Measurements from ENCODE around the gene SCFD2. TPM values are rescaled to one million over a fixed set of nuclear protein-coding genes. Genes with fewer than 3 reads are reported as not detected.

SCFD2 gene
- total RNA-seq, 1 donor from 2014 or later, result 10.7 TPM

DNA sequence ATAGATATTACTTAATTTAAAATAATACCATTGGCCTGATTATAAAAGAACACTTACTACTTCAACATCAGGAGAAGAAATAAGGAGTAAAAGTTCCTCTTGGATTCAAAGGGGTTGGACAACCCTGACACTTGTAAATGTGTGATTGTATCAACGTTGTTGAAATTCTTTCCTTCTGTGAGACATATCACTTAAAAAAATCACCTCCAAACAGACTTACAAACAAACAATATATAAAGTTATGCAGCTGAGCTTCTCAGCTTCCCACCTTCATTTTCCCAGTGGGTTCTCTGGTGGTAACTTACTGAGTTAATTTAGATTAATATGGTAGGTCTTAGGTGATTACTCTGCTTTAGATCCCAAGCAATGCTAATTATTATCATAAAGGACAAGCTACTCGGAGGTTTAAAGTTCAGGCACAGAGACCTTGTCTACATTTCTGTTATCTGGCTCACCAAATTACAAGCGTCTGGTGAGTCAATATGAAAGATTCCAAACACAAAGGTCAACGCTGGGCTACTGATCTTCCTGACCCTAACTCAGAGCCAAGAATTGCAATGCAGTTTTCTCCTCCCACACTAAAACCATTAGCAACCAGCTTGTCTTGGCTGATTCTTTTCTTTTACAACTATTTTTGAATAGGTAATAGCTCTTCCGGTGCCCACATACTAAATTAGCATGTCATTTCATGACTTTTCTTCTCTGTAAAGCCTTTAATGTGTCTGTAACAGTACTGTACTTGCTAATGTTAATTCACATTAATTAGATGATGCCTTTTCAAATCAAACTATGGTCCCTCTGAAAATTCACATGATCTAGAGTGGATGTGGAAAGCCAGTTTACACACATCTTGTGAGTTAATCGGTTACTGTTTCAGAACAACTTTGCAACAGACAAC is 346.1 kb downstream of the SCFD2 start:
- peaks cover 2% of the 10 kb centered on the region for H3K36me3 Mint-ChIP-seq (ENCODE audit: low read depth)
- peak overlapping the region; percentile 1 for H3K27ac Mint-ChIP-seq (ENCODE audit: unreplicated experiment)
- no peak for TF ChIP-seq CTCF (IDR thresholded peaks at IDR 0.05)
- no peak overlapping the region for H3K4me3 Mint-ChIP-seq (ENCODE audit: unreplicated experiment)
- no peaks in the 10 kb centered on the region for H3K9me3 Mint-ChIP-seq (ENCODE audit: low read depth)
- H3K27me3 Mint-ChIP-seq (ENCODE audit: low read depth), result no peaks in the 10 kb centered on the region
- DNase-seq (ENCODE audit: low spot score), result no peak
- peaks cover 52% of the 10 kb centered on the region for H3K4me1 Mint-ChIP-seq (ENCODE audit: low read depth)

GRCh38 chr4:53018471-53018870 is 347.4 kb downstream of the SCFD2 start:
- Mint-ChIP-seq H3K9me3 (ENCODE audit: low read depth) (no peaks in the 10 kb centered on the region), H3K27ac (ENCODE audit: unreplicated experiment) (no peak overlapping the region), H3K27me3 (ENCODE audit: low read depth) (no peaks in the 10 kb centered on the region), H3K4me1 (ENCODE audit: low read depth) (peaks cover 62% of the 10 kb centered on the region), H3K4me3 (ENCODE audit: unreplicated experiment) (no peak overlapping the region), H3K36me3 (ENCODE audit: low read depth) (peaks cover 2% of the 10 kb centered on the region)
- no peak for TF ChIP-seq CTCF (IDR thresholded peaks at IDR 0.05)
- no peak for DNase-seq (ENCODE audit: low spot score)

DNA sequence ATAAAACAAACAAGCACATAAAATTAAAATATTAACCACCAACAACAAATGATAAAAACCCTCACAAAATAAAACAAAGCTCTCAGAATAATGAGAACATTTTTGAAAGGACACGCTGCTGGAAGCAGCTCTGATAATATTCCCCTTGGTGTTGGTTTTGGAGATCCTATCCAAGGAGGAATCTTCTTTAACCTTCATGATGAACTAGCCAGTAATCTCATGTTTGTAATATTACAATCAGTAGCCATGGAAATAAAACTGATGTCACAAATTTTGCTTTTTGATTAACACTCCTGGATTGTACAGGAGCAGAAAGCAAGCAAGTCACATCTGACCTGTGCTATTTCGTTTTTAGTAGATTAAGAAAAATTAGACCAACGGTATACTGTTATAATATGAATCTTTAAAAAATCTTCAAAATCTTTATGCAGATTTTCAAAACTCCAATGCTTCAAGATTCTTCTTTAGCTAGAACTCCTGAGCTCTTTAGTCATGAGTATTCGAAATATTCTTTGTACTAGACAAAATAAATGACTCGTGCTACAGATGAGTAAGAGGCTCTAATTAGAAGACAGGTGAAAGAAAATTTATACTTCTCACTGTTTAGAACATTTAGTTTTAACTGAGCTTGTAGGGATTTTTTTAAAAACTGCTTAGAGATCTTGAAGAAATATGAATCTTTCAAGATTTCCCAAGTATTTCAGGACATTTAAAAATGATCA is 349.6 kb downstream of the SCFD2 start:
- no peak for DNase-seq (ENCODE audit: low spot score)
- Mint-ChIP-seq H3K4me3 (ENCODE audit: unreplicated experiment) (no peak overlapping the region), H3K27ac (ENCODE audit: unreplicated experiment) (no peak overlapping the region), H3K4me1 (ENCODE audit: low read depth) (peaks cover 65% of the 10 kb centered on the region), H3K36me3 (ENCODE audit: low read depth) (no peaks in the 10 kb centered on the region), H3K9me3 (ENCODE audit: low read depth) (no peaks in the 10 kb centered on the region), H3K27me3 (ENCODE audit: low read depth) (no peaks in the 10 kb centered on the region)
- TF ChIP-seq CTCF (IDR thresholded peaks at IDR 0.05), result no peak

- no peaks in the 10 kb centered on the region for H3K9me3 Mint-ChIP-seq (ENCODE audit: low read depth)
- peak; percentile 97 for TF ChIP-seq CTCF (IDR thresholded peaks at IDR 0.05)
- H3K27me3 Mint-ChIP-seq (ENCODE audit: low read depth), result no peaks in the 10 kb centered on the region
- DNase-seq (ENCODE audit: low spot score), result no peak
- no peak overlapping the region for H3K27ac Mint-ChIP-seq (ENCODE audit: unreplicated experiment)
- H3K36me3 Mint-ChIP-seq (ENCODE audit: low read depth), result no peaks in the 10 kb centered on the region
- peaks cover 70% of the 10 kb centered on the region for H3K4me1 Mint-ChIP-seq (ENCODE audit: low read depth)
- no peak overlapping the region for H3K4me3 Mint-ChIP-seq (ENCODE audit: unreplicated experiment)
Observed at GRCh38 chr4:53015681-53016080, 350.2 kb downstream of the SCFD2 start.

DNA sequence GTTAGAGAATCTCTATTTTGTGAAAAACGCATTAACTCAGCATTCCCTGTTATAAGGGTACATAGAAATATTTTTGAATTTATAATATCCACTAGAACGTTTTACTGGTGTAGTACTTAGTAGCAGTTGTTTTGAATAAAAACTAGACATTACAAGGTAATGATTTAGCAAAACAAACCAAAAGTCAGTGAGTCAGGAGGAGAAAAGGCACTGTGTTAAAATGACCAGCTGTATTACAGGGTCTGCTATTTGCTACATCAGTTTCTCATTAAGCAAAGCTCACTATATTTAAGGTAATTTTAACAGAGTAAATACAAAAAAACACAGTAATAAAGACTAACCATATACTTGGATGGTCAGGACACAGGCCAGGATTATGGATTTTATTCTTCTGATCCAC is 351.0 kb downstream of the SCFD2 start:
- Mint-ChIP-seq H3K4me1 (ENCODE audit: low read depth) (peaks cover 70% of the 10 kb centered on the region), H3K36me3 (ENCODE audit: low read depth) (no peaks in the 10 kb centered on the region), H3K4me3 (ENCODE audit: unreplicated experiment) (no peak overlapping the region), H3K27ac (ENCODE audit: unreplicated experiment) (peak overlapping the region; percentile 42), H3K27me3 (ENCODE audit: low read depth) (no peaks in the 10 kb centered on the region), H3K9me3 (ENCODE audit: low read depth) (no peaks in the 10 kb centered on the region)
- DNase-seq (ENCODE audit: low spot score), result no peak
- no peak for TF ChIP-seq CTCF (IDR thresholded peaks at IDR 0.05)
